Measurements from ENCODE around the gene SLC30A2.

SLC30A2 gene

GRCh38 chr1:26070296-26070962 is 24.5 kb upstream of the SLC30A2 start:
- in situ Hi-C loops (cut with HindIII; ENCODE audit: low sequenced_read_pairs), result no loop called here

DNA sequence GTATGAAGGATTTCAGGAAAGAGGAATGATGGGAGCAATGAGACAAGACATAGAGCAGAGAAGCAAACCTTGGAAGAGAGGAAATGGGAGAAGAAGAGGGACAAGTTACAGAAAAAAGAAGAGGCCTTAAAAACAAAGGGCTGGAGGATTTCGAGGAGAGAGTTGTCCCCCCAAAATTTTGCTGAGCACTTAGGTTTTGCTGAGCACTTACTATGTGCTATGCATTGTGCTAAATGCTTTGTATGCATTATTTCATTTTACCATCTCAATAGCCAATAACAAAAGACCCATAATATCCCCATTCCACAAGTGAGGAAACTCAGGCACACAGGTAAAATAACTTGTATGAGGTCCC is 24.0 kb upstream of the SLC30A2 start:
- in situ Hi-C loops (cut with HindIII; ENCODE audit: low sequenced_read_pairs), result no loop called here

DNA sequence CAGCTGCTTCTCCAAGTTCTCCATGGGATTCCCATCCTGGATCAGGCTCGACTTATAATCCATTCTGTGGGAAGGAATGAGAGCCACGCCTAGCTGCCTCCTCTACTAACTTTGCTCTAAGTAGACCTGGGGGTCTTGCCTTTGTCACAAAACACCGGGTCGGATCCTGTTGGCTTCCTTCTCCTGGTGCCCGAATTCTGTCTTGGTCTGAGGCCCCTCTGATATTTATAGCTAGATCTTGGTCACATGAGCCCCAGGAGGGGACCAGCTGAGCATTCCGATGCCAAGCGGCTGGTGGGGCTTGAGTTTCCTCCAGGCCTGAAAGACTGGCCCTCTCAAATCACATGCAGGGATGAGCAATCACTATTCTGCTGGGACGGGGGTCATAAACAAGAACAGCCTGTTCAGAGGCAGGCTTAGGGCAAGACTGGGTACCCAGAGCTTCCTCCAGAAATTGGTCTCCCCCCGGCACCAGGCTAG is 21.6 kb upstream of the SLC30A2 start, which contains the start of gene TRIM63:
TSS of gene TRIM63 (minus strand) at position 199 of the 480 bp plus-strand sequence. CDS start at position 63, 136 bp downstream.
- in situ Hi-C loops (cut with HindIII; ENCODE audit: low sequenced_read_pairs), result no loop called here

- in situ Hi-C loops (cut with HindIII; ENCODE audit: low sequenced_read_pairs), result no loop called here
Observed at GRCh38 chr1:26066857-26067256, 20.9 kb upstream of the SLC30A2 start.

GRCh38 chr1:26066160-26066559 is 20.2 kb upstream of the SLC30A2 start:
- in situ Hi-C loops (cut with HindIII; ENCODE audit: low sequenced_read_pairs), result no loop called here

GRCh38 chr1:26064553-26064952 is 18.6 kb upstream of the SLC30A2 start:
- in situ Hi-C loops (cut with HindIII; ENCODE audit: low sequenced_read_pairs), result no loop called here

GRCh38 chr1:26060832-26061574 is 15.1 kb upstream of the SLC30A2 start:
- in situ Hi-C loops (cut with HindIII; ENCODE audit: low sequenced_read_pairs), result no loop called here

- in situ Hi-C loops (cut with HindIII; ENCODE audit: low sequenced_read_pairs), result loop anchor here (5.0 kb wide), 1 partner anchor 42 kb away; no protein-coding TSS in a partner anchor
Observed at GRCh38 chr1:26059906-26060305, 14.0 kb upstream of the SLC30A2 start.

DNA sequence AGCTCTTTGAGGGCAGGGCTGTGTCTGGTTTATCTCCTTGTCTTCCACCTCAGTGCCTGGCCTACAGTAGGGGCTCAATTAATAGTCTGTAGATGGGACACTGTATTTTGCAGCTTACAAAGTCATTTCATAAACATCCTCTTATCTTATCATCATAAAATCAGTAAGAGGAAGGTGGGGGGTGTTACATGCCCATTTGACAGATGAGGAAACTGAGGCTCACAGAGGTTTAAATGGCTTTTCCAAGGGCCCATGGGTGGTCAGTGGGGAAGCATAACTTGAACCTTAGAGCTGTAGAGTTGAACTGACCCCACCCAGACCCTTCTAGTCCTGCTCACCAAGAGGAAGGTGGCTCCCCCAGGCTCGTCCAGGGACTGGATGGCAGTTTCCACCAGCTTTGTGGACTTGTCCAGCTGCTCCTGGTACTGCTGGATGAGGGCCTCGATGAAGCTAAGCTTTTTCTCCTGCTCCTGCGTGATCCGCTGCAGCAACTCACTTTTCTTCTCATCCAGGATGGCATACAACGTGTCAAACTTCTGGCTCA is 12.2 kb upstream of the SLC30A2 start:
- in situ Hi-C loops (cut with HindIII; ENCODE audit: low sequenced_read_pairs), result loop anchor here (5.0 kb wide), 1 partner anchor 44 kb away; no protein-coding TSS in a partner anchor

- in situ Hi-C loops (cut with HindIII; ENCODE audit: low sequenced_read_pairs), result loop anchor here (5.0 kb wide), 1 partner anchor 45 kb away; no protein-coding TSS in a partner anchor
Observed at GRCh38 chr1:26057189-26057588, 11.3 kb upstream of the SLC30A2 start.

DNA sequence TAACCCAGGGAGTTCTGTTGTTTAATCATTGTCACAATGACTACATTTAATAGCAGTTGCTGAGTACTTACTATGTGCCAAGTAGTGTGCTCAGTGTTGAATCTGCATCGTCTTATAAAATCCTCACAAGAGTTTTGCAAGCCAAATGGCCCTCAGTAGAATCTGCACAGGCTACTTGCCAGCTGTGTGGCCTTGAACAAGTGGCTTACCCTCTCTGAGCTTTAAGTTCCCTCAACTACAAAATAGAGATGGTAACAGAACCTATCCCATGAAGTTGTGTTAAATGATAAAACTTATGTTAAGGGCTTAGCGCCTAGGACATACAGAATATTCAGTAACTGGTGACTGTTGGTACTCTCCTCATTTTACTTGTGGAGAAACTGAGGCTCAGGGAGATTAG is 9.1 kb upstream of the SLC30A2 start:
- in situ Hi-C loops (cut with HindIII; ENCODE audit: low sequenced_read_pairs), result loop anchor here (5.0 kb wide), 1 partner anchor 47 kb away; no protein-coding TSS in a partner anchor

DNA sequence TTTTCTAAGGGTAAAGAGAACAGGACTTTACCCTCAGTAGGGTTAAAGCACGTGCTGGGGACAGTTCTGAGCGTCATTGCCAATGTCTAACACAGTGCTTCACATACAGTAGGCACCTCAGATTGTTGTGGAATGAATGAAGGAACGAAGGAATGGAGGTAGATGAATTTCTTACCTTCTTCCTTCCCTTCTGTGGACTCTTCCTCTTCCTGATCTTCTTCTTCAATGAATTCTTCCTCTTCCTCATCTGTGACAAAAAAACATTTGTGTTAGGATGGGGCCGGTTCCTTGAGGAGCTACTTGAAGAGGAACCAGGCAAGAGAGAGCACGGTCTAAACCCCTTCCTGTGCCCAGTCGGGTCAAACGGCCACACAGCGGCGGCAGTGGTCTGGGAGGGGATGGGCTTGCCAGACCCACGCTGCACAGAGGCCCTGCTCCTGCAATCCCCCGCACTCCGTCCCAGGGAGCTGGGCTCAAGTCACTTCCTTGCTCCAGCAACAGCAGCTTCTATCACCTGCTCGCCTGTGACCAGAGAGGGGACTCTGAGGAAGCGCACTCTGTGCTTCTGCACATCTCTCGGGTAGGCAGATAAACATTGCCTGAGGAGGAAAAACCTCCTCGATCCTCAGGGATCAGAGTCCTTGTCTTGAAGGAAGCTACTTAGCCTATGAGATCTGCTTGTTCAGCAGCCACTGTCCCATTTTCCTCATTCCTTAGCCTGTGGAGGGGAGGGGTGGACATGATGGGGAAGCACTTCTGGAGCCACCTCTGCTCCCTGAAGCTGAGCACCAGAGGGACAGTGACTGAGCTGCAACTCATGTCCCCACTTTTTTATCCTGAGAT is 8.0 kb upstream of the SLC30A2 start:
- in situ Hi-C loops (cut with HindIII; ENCODE audit: low sequenced_read_pairs), result no loop called here

GRCh38 chr1:26050248-26050640 is 4.3 kb upstream of the SLC30A2 start:
- in situ Hi-C loops (cut with HindIII; ENCODE audit: low sequenced_read_pairs), result no loop called here

DNA sequence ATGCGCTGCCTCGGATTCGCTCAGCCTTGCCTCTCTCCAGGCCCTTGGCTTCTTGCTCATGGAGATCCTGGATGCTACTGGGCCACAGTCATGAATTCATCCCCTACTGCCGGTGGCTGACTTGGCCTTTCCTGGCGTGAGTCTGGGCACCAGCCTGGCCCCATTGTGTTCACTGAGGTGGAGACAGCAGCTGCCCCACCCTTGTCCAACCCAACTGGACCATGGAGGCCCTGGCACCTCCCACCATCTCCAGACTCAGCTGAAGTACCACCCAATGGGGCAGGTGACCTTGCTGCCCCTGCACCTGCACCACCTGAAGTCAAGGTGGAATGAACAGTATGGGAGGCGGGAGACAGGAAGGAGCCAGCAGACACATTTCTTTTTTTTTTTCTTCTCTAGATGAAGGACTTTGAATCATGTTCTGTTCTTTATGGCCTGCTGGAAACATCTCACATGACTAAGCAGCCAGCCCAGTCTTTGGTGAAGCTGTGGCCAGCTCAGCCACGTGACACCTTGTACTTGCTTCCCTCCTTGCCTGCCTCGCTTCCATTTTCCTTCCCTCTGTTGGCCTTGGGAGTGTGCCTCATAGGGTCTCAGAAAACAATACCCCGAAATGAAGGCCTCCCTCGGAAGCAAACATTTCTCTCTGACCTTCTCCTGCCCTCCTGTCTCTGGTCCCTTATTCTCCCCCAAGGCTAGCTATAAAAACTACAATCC is 3.8 kb upstream of the SLC30A2 start:
- in situ Hi-C loops (cut with HindIII; ENCODE audit: low sequenced_read_pairs), result no loop called here

- in situ Hi-C loops (cut with HindIII; ENCODE audit: low sequenced_read_pairs), result no loop called here
Observed at GRCh38 chr1:26047278-26047874, 1.5 kb upstream of the SLC30A2 start.

GRCh38 chr1:26046246-26047095 is 553 bp upstream of the SLC30A2 start:
- in situ Hi-C loops (cut with HindIII; ENCODE audit: low sequenced_read_pairs), result no loop called here

DNA sequence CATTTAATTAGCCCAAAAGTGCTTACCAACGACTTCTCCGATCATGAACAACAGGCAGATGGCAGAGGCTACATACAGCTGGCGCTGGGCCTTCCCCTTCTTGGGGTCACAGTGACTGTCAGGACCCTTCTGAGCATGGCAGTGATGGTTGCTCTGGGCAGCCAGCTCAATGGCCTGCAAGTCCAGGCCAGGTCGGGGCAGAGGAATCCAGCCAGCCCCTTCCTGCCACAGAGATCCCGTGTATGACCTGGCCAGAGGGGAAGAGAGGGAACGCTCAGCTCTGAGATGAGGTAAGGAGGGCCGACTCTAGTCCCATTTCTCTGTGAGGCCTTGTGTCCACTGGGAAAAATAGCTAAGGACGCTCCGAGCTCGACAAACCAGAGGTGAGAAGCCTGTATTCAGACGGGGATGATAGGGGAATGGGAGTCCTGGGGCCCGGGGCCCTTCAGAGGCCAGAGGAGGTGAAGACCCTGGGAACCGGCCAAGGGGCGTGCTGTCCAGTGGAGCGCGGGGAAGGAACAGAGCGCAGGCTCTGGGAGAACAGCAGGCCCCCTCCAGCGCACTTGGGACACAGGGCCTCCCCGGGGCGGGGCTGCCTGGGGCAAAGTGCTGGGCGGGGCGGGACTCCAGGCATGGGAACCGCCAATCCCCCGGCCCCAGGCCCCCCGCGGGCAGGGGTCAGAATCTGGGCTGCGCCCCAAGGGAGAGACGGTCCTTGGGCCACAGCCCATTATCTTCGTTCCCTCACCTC is 772 bp downstream of the SLC30A2 start:
- in situ Hi-C loops (cut with HindIII; ENCODE audit: low sequenced_read_pairs), result no loop called here

GRCh38 chr1:26044414-26044813 is 1.5 kb downstream of the SLC30A2 start:
- in situ Hi-C loops (cut with HindIII; ENCODE audit: low sequenced_read_pairs), result no loop called here

All from DLD1 (cell line).